AG09319 (cell line): Measurements from ENCODE around the gene PEDS1.
"Not testable (repeated sequence)": the region's sequence is repeated elsewhere in the genome, so short reads cannot be mapped to it uniquely, and the experiment has no call there.

Experiments
- DNase-seq: peaks from one replicate; pipeline ENCODE4 v3.0.0-alpha.2; 2010; ENCODE audit warnings: low read depth; ENCODE audit errors: extremely low read depth
- CTCF ChIP-seq: IDR thresholded peaks from 2 replicates; pipeline ENCODE4 v1.5.1; 2011; ENCODE audit warnings: low read depth, mild to moderate bottlenecking, inconsistent platforms, low read length, moderate library complexity

Gene PEDS1

GRCh38 chr20:50153500-50154377 lies at the start of gene PEDS1:
TSS of gene PEDS1 (minus strand) at chr20:50153723. CDS start at chr20:50153637, 86 bp downstream.
- DNase-seq = peak; percentile 75
- no peak for TF ChIP-seq CTCF

- TF ChIP-seq CTCF = no peak
- DNase-seq = no peak
These were observed 49.2 kb upstream of the PEDS1 start for GRCh38 chr20:50202677-50203076.

GRCh38 chr20:50201710-50202109 lies 48.2 kb upstream of the PEDS1 start:
- not testable (repeated sequence) for DNase-seq

GRCh38 chr20:50200482-50201104 lies 47.1 kb upstream of the PEDS1 start:
- DNase-seq = no peak

GRCh38 chr20:50199703-50200102 lies 46.2 kb upstream of the PEDS1 start:
- no peak for DNase-seq
- TF ChIP-seq CTCF = no peak

More at GRCh38 chr20:50200482-50201104, 47.1 kb upstream of the PEDS1 start:
- no peak for TF ChIP-seq CTCF

- TF ChIP-seq CTCF = no peak
- no peak for DNase-seq
These were observed 45.2 kb upstream of the PEDS1 start for GRCh38 chr20:50198716-50199115.

- TF ChIP-seq CTCF = no peak
- DNase-seq = no peak
These were observed 44.7 kb upstream of the PEDS1 start for GRCh38 chr20:50198180-50198666.
